ENCODE results near the gene SLC2A4RG. TPM values are rescaled to one million over a fixed set of nuclear protein-coding genes. Genes with fewer than 3 reads are reported as not detected.

SLC2A4RG gene
- total RNA-seq, 1 experiment from 2014 or later, result 121 TPM

GRCh38 chr20:63701329-63702035, 38.1 kb upstream of the SLC2A4RG start:
- H3K27ac ChIP-seq (ENCODE audit: low read depth, low read length), result peak overlapping the region; percentile 91; the same call in 1 of the 2 replicates
- RAD21 ChIA-PET (ENCODE audit: low non-redundant PET in 1 of 2, low total read pairs in 2 of 2, uncharacterized antibody in 2 of 2, unreplicated experiment in 2 of 2), result interaction anchor here in 1 of 2 experiments (0.6 kb wide), 1 partner anchor 163 kb away, joined by 8 read pairs; no protein-coding TSS in a partner anchor
- no peaks in the 10 kb centered on the region for H3K9me3 ChIP-seq (ENCODE audit: control insufficient read depth in 1 of 2, insufficient read depth in 1 of 2, low read depth in 1 of 2, low read length in 2 of 2)
- TF ChIP-seq EZH2phosphoT487 (IDR thresholded peaks at IDR 0.05; ENCODE audit: borderline replicate concordance) (no peak), POLR2A (IDR thresholded peaks at IDR 0.05; ENCODE audit: borderline replicate concordance, extremely low read depth, insufficient read depth, insufficient read length) (peak; percentile 4)
- peaks cover 29% of the 10 kb centered on the region for H3K79me2 ChIP-seq (ENCODE audit: insufficient read depth, low read length)
- H3K27me3 ChIP-seq (ENCODE audit: insufficient read depth, low read length), result no peaks in the 10 kb centered on the region
- peak overlapping the region; percentile 19; the same call in 1 of the 2 replicates for H3K4me2 ChIP-seq (ENCODE audit: low read length)
- no peaks in the 10 kb centered on the region for H4K20me1 ChIP-seq (ENCODE audit: insufficient read depth)
- intact Hi-C loops (cut with micrococcal nuclease), result loop anchor here (10.0 kb wide), 1 partner anchor 353 kb away; no protein-coding TSS in a partner anchor
- CTCF ChIA-PET, result no interaction called here
- BruUV-seq (replicated peaks), result no TSS peak
- POLR2A ChIA-PET, result interaction anchor here (0.6 to 1.3 kb wide), 3 partner anchors 19 to 164 kb away, joined by 3 read pairs; partner anchors contain the start of gene PTK6
- no peak for DNase-seq (ENCODE audit: low read depth, low spot score)
- no peak overlapping the region for H2AFZ ChIP-seq (ENCODE audit: low read depth, low read length, poor library complexity, severe bottlenecking)
- no peak for ATAC-seq
- peaks cover 7 to 25% of the 10 kb centered on the region in 2 experiments; a peak in 3 of 4 replicates for H3K36me3 ChIP-seq (ENCODE audit: control insufficient read depth in 1 of 2, insufficient read depth in 2 of 2, low read length in 2 of 2)
- H3K9me2 ChIP-seq (ENCODE audit: insufficient read depth), result no peaks in the 10 kb centered on the region
- H3K4me1 ChIP-seq (ENCODE audit: control insufficient read depth in 1 of 2, insufficient read depth in 2 of 2, low read length in 2 of 2), result peaks cover 36 to 72% of the 10 kb centered on the region in 2 experiments
- peak overlapping the region; percentile 71; the same call in 1 of the 2 replicates for H3K9ac ChIP-seq (ENCODE audit: low read length)
- no peak overlapping the region for H3K4me3 ChIP-seq (replicated peaks in 1 of 2; ENCODE audit: low read depth in 1 of 2, low read length in 2 of 2)

GRCh38 chr20:63702036-63702665, 37.4 kb upstream of the SLC2A4RG start:
- intact Hi-C loops (cut with micrococcal nuclease), result loop anchor here (10.0 kb wide), 1 partner anchor 353 kb away; no protein-coding TSS in a partner anchor
- H4K20me1 ChIP-seq (ENCODE audit: insufficient read depth), result no peaks in the 10 kb centered on the region
- POLR2A ChIA-PET, result interaction anchor here (0.8 to 1.3 kb wide), 2 partner anchors 75 to 165 kb away, joined by 3 read pairs; partner anchors contain the start of genes GMEB2 and PTK6
- peaks cover 7 to 25% of the 10 kb centered on the region in 2 experiments; a peak in 3 of 4 replicates for H3K36me3 ChIP-seq (ENCODE audit: control insufficient read depth in 1 of 2, insufficient read depth in 2 of 2, low read length in 2 of 2)
- DNase-seq (ENCODE audit: low read depth, low spot score), result no peak
- peak overlapping the region; percentile 8; the same call in 1 of the 2 replicates for H3K27ac ChIP-seq (ENCODE audit: low read depth, low read length)
- CTCF ChIA-PET, result no interaction called here
- TF ChIP-seq SRF (IDR thresholded peaks at IDR 0.05; ENCODE audit: low read depth), result no peak
- H3K9ac ChIP-seq (ENCODE audit: low read length), result no peak overlapping the region
- no peaks in the 10 kb centered on the region for H3K27me3 ChIP-seq (ENCODE audit: insufficient read depth, low read length)
- no peaks in the 10 kb centered on the region for H3K9me2 ChIP-seq (ENCODE audit: insufficient read depth)
- BruUV-seq (replicated peaks), result no TSS peak
- peaks cover 34% of the 10 kb centered on the region for H3K79me2 ChIP-seq (ENCODE audit: insufficient read depth, low read length)
- peak overlapping the region; percentile 19; the same call in 1 of the 2 replicates for H3K4me2 ChIP-seq (ENCODE audit: low read length)
- RAD21 ChIA-PET (ENCODE audit: low non-redundant PET in 1 of 2, low total read pairs in 2 of 2, uncharacterized antibody in 2 of 2, unreplicated experiment in 2 of 2), result no interaction called here
- no peak overlapping the region for H3K4me3 ChIP-seq (replicated peaks in 1 of 2; ENCODE audit: low read depth in 1 of 2, low read length in 2 of 2)
- H3K9me3 ChIP-seq (ENCODE audit: control insufficient read depth in 1 of 2, insufficient read depth in 1 of 2, low read depth in 1 of 2, low read length in 2 of 2), result no peaks in the 10 kb centered on the region
- peaks cover 34 to 69% of the 10 kb centered on the region in 2 experiments for H3K4me1 ChIP-seq (ENCODE audit: control insufficient read depth in 1 of 2, insufficient read depth in 2 of 2, low read length in 2 of 2)
- ATAC-seq, result no peak
- H2AFZ ChIP-seq (ENCODE audit: low read depth, low read length, poor library complexity, severe bottlenecking), result no peak overlapping the region

Measured in HCT116 (cell line).